BE2C (cell line): ENCODE data around the gene ITGB1BP1.

ENCODE experiments used
- DNase-seq: peaks from one replicate; pipeline ENCODE4 v3.0.0-alpha.2; 2020
- H3K27me3 ChIP-seq: fragments of 250-450 bp; sonication (Bioruptor Pico); 2 replicates; pipeline ENCODE4 v1.5.1; 2020; ENCODE audit warnings: mild to moderate bottlenecking
- H3K36me3 ChIP-seq: fragments of 250-450 bp; sonication (Bioruptor Pico); 2 replicates; pipeline ENCODE4 v1.5.1; 2020; ENCODE audit warnings: mild to moderate bottlenecking
- H3K4me1 ChIP-seq: fragments of 250-450 bp; sonication (Bioruptor Pico); 2 replicates; pipeline ENCODE4 v1.5.1; 2020
- H3K4me3 ChIP-seq: 2 replicates; pipeline ENCODE4 v1.5.1; 2011; ENCODE audit warnings: low read depth, low read length
- H3K9me3 ChIP-seq: fragments of 250-450 bp; sonication (Bioruptor Pico); 2 replicates; pipeline ENCODE4 v1.5.1; 2020
- CTCF ChIP-seq: IDR thresholded peaks from 2 replicates; pipeline ENCODE4 v1.5.1; 2012; ENCODE audit warnings: mild to moderate bottlenecking, low read depth, low read length

The ITGB1BP1 gene

GRCh38 chr2:9388199-9388681 is 35.1 kb downstream of the ITGB1BP1 start:
- H3K4me1 ChIP-seq: no peaks in the 10 kb centered on the region; the same call in 1 of the 2 replicates
- no peaks in the 10 kb centered on the region; the same call in 1 of the 2 replicates for H3K36me3 ChIP-seq
- H3K4me3 ChIP-seq: no peak overlapping the region
- no peaks in the 10 kb centered on the region for H3K9me3 ChIP-seq
- DNase-seq: no peak
- H3K27me3 ChIP-seq: no peaks in the 10 kb centered on the region
- TF ChIP-seq CTCF: no peak

GRCh38 chr2:9385841-9386240 is 37.5 kb downstream of the ITGB1BP1 start:
- Histone ChIP-seq H3K27me3 (no peaks in the 10 kb centered on the region), H3K4me3 (no peak overlapping the region), H3K4me1 (peaks cover 3% of the 10 kb centered on the region), H3K9me3 (no peaks in the 10 kb centered on the region), H3K36me3 (peaks cover 2% of the 10 kb centered on the region; the same call in 1 of the 2 replicates)
- no peak for TF ChIP-seq CTCF
- no peak for DNase-seq

- Histone ChIP-seq H3K4me1 (peaks cover 7% of the 10 kb centered on the region), H3K36me3 (peaks cover 5% of the 10 kb centered on the region; the same call in 1 of the 2 replicates), H3K9me3 (no peaks in the 10 kb centered on the region), H3K27me3 (no peaks in the 10 kb centered on the region), H3K4me3 (no peak overlapping the region)
- TF ChIP-seq CTCF: no peak
- DNase-seq: no peak
These were observed 38.8 kb downstream of the ITGB1BP1 start for GRCh38 chr2:9384521-9384920.

- H3K27me3 ChIP-seq: no peaks in the 10 kb centered on the region
- DNase-seq: no peak
- H3K4me1 ChIP-seq: peaks cover 16% of the 10 kb centered on the region
- no peak for TF ChIP-seq CTCF
- peaks cover 7% of the 10 kb centered on the region; the same call in 1 of the 2 replicates for H3K36me3 ChIP-seq
- no peaks in the 10 kb centered on the region for H3K9me3 ChIP-seq
- H3K4me3 ChIP-seq: no peak overlapping the region
These were observed 40.6 kb downstream of the ITGB1BP1 start for GRCh38 chr2:9382604-9383235.

- TF ChIP-seq CTCF: no peak
- Histone ChIP-seq H3K36me3 (peaks cover 7% of the 10 kb centered on the region; the same call in 1 of the 2 replicates), H3K27me3 (no peaks in the 10 kb centered on the region), H3K4me3 (no peak overlapping the region), H3K4me1 (peaks cover 16% of the 10 kb centered on the region), H3K9me3 (no peaks in the 10 kb centered on the region)
- peak; percentile 59 for DNase-seq
These were observed 42.4 kb downstream of the ITGB1BP1 start for GRCh38 chr2:9380702-9381628.
